Activated naive CD8-positive, alpha-beta T cell (primary cell): ENCODE data around the gene DUOXA2.
"Not testable (repeated sequence)": the region's sequence is repeated elsewhere in the genome, so short reads cannot be mapped to it uniquely, and the experiment has no call there.

Source experiments
- H3K27ac Mint-ChIP-seq: one replicate; pipeline ENCODE4 v1.8.0; 2021; ENCODE audit warnings: mixed read lengths
- H3K27me3 Mint-ChIP-seq: one replicate; pipeline ENCODE4 v1.8.0; 2021; ENCODE audit warnings: mixed read lengths
- H3K36me3 Mint-ChIP-seq: one replicate; pipeline ENCODE4 v1.8.0; 2021; ENCODE audit warnings: mixed read lengths
- H3K4me1 Mint-ChIP-seq: one replicate; pipeline ENCODE4 v1.8.0; 2021; ENCODE audit warnings: low read depth, mixed read lengths
- H3K4me3 Mint-ChIP-seq: one replicate; pipeline ENCODE4 v1.8.0; 2021; ENCODE audit warnings: mild to moderate bottlenecking, mixed read lengths
- H3K9me3 Mint-ChIP-seq: one replicate; pipeline ENCODE4 v1.8.0; 2021; ENCODE audit warnings: low read depth, mixed read lengths

The DUOXA2 gene

DNA sequence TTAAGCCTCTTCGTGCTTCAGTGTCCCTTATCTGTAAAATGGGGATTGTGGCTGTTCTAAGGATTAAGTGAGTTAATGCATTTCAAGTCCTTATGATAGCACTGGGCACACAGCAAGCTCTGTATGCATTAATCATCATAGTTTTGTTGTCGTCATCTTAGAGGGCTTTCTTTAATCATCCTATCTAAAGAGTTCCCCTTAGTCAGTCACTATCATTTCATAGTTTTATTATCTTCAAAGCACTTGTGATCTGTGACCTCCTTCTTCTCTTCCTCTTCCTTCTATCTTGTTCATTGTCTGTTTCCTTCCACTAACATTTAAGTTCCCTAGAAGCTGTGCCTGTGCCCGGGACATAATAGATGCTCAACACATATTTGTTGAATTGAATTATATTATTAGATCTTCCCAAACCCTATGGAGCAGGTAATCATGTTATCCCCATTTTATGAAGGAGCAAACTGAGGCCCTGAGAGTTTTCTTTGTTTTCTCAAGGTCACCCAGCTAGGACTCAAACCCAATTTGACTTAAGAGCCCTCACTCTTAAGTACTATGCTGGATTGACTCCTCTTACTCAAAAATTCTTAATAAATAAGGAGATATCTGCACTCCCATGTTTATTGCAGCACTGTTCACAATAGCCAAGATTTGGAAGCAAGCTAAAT, 24.3 kb upstream of the DUOXA2 start:
- no peaks in the 10 kb centered on the region for H3K36me3 Mint-ChIP-seq
- peaks cover 19% of the 10 kb centered on the region for H3K27me3 Mint-ChIP-seq
- H3K9me3 Mint-ChIP-seq, result no peaks in the 10 kb centered on the region
- H3K27ac Mint-ChIP-seq, result no peak overlapping the region
- H3K4me1 Mint-ChIP-seq, result no peaks in the 10 kb centered on the region
- H3K4me3 Mint-ChIP-seq, result no peak overlapping the region

GRCh38 chr15:45091161-45091560, 23.0 kb upstream of the DUOXA2 start:
- Mint-ChIP-seq H3K9me3 (no peaks in the 10 kb centered on the region), H3K4me3 (no peak overlapping the region), H3K4me1 (no peaks in the 10 kb centered on the region), H3K27me3 (peaks cover 18% of the 10 kb centered on the region), H3K36me3 (no peaks in the 10 kb centered on the region), H3K27ac (no peak overlapping the region)

DNA sequence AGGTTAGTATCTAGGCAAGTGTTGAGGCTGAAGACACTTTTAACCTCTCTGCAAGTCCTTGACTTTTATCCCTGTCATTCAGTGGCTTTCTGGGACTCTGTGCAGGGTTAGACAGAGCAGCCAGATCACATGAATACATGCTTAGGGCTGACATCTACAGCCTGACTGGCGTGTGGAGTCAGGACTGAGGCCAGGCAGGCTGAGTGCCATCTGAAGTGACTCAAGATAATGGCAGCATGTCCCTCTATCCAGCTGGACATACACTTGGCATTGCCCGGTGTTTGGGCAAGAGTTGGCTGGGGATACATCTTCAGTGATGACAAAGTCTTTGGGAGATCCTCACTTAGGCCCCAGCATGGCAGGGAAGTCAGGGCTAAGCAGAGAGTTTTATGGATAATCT, 22.6 kb upstream of the DUOXA2 start:
- Mint-ChIP-seq H3K27ac (no peak overlapping the region), H3K36me3 (no peaks in the 10 kb centered on the region), H3K4me3 (no peak overlapping the region), H3K9me3 (no peaks in the 10 kb centered on the region), H3K27me3 (peaks cover 18% of the 10 kb centered on the region), H3K4me1 (no peaks in the 10 kb centered on the region)

- peaks cover 10% of the 10 kb centered on the region for H3K27me3 Mint-ChIP-seq
- no peaks in the 10 kb centered on the region for H3K4me1 Mint-ChIP-seq
- H3K36me3 Mint-ChIP-seq, result no peaks in the 10 kb centered on the region
- H3K9me3 Mint-ChIP-seq, result no peaks in the 10 kb centered on the region
- no peak overlapping the region for H3K27ac Mint-ChIP-seq
- no peak overlapping the region for H3K4me3 Mint-ChIP-seq
These were observed 21.1 kb upstream of the DUOXA2 start for GRCh38 chr15:45093013-45093412.

- Mint-ChIP-seq H3K27ac (no peak overlapping the region), H3K4me1 (no peaks in the 10 kb centered on the region), H3K4me3 (no peak overlapping the region), H3K36me3 (no peaks in the 10 kb centered on the region), H3K27me3 (peaks cover 9% of the 10 kb centered on the region), H3K9me3 (no peaks in the 10 kb centered on the region)
These were observed 20.3 kb upstream of the DUOXA2 start for GRCh38 chr15:45093622-45094357.

DNA sequence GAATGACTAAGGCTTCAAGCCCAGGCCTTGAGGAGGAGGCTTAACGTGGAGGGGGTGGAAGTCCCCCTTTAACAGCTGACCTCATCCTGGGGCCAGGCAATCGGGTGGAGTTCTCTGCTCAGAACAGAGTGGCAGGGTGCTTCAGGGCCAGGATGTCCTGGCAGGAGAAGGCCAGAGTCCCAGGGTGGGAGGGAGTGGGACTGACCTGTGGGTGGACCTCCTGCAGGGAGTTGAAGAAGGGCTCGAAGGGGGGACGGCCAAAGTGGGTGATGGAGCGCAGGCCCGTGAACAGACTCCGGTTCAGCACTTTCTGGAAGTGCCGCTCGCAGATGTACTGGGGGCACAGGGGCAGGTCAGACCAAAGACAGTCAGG, 19.8 kb upstream of the DUOXA2 start:
- H3K4me1 Mint-ChIP-seq, result no peaks in the 10 kb centered on the region
- no peak overlapping the region for H3K4me3 Mint-ChIP-seq
- H3K9me3 Mint-ChIP-seq, result no peaks in the 10 kb centered on the region
- no peak overlapping the region for H3K27ac Mint-ChIP-seq
- peaks cover 9% of the 10 kb centered on the region for H3K27me3 Mint-ChIP-seq
- H3K36me3 Mint-ChIP-seq, result no peaks in the 10 kb centered on the region

- Mint-ChIP-seq H3K27ac (no peak overlapping the region), H3K27me3 (peaks cover 7% of the 10 kb centered on the region), H3K4me3 (no peak overlapping the region), H3K4me1 (no peaks in the 10 kb centered on the region), H3K36me3 (no peaks in the 10 kb centered on the region), H3K9me3 (no peaks in the 10 kb centered on the region)
These were observed 18.5 kb upstream of the DUOXA2 start for GRCh38 chr15:45095661-45096060.

- no peak overlapping the region for H3K4me3 Mint-ChIP-seq
- no peaks in the 10 kb centered on the region for H3K4me1 Mint-ChIP-seq
- H3K27me3 Mint-ChIP-seq, result no peaks in the 10 kb centered on the region
- no peaks in the 10 kb centered on the region for H3K9me3 Mint-ChIP-seq
- H3K27ac Mint-ChIP-seq, result no peak overlapping the region
- H3K36me3 Mint-ChIP-seq, result no peaks in the 10 kb centered on the region
These were observed 16.7 kb upstream of the DUOXA2 start for GRCh38 chr15:45097466-45097865.

- Mint-ChIP-seq H3K4me1 (no peaks in the 10 kb centered on the region), H3K27ac (no peak overlapping the region), H3K27me3 (no peaks in the 10 kb centered on the region), H3K36me3 (no peaks in the 10 kb centered on the region), H3K4me3 (no peak overlapping the region), H3K9me3 (no peaks in the 10 kb centered on the region)
These were observed 14.5 kb upstream of the DUOXA2 start for GRCh38 chr15:45099549-45100165.

- Mint-ChIP-seq H3K4me1 (no peaks in the 10 kb centered on the region), H3K9me3 (no peaks in the 10 kb centered on the region), H3K27ac (no peak overlapping the region), H3K27me3 (peaks cover 4% of the 10 kb centered on the region), H3K4me3 (no peak overlapping the region), H3K36me3 (no peaks in the 10 kb centered on the region)
These were observed 13.1 kb upstream of the DUOXA2 start for GRCh38 chr15:45100884-45101625.

GRCh38 chr15:45101749-45102148, 12.4 kb upstream of the DUOXA2 start:
- no peaks in the 10 kb centered on the region for H3K36me3 Mint-ChIP-seq
- peaks cover 4% of the 10 kb centered on the region for H3K27me3 Mint-ChIP-seq
- no peak overlapping the region for H3K27ac Mint-ChIP-seq
- H3K4me3 Mint-ChIP-seq, result no peak overlapping the region
- no peaks in the 10 kb centered on the region for H3K4me1 Mint-ChIP-seq
- H3K9me3 Mint-ChIP-seq, result no peaks in the 10 kb centered on the region

DNA sequence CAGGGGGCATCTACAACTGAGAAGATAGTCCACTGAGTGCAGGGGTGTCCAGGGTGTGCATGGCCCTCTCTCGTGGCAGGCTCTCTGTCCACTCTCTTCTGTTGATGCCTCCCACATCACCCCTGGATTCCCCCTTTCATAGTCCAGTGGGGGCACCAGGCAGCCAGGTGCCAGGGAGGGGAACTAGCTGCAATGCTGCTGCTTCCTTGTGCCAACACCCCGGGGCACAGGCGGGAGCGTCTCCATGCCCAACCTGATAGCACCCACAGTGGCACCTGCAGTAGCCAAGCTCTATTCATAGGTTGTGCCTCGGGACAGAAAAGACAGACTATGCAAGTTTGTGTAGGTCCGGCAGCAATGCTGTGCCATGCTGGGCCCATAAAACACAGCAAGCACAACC, 11.9 kb upstream of the DUOXA2 start:
- Mint-ChIP-seq H3K27me3 (peaks cover 6% of the 10 kb centered on the region), H3K4me3 (no peak overlapping the region), H3K36me3 (no peaks in the 10 kb centered on the region), H3K4me1 (no peaks in the 10 kb centered on the region), H3K9me3 (no peaks in the 10 kb centered on the region), H3K27ac (no peak overlapping the region)

DNA sequence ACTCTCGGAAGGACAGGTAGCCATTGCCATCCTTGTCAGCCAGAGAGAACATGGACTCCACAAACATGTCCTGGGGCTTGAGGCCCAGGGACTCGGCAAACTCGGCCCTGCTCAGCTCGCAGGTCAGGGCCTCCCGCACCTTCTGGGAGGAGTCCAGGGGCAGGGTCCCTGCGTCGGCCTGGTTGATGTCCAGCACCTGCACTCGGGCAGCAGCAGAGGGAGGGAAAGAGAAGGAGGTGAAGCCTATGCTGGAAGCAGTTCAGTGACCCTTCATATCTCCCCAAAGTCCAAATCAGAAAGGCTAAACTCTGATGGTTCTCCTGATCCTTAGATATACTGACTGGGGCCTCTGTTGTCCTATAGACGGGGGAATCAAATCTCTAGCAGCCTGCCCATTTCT, 10.0 kb upstream of the DUOXA2 start:
- not testable (repeated sequence) for H3K27ac Mint-ChIP-seq, H3K9me3 Mint-ChIP-seq, H3K4me3 Mint-ChIP-seq, H3K4me1 Mint-ChIP-seq, H3K36me3 Mint-ChIP-seq
- H3K27me3 Mint-ChIP-seq, result peaks cover 15% of the 10 kb centered on the region

GRCh38 chr15:45105586-45105985, 8.5 kb upstream of the DUOXA2 start:
- no peak overlapping the region for H3K27ac Mint-ChIP-seq
- H3K36me3 Mint-ChIP-seq, result no peaks in the 10 kb centered on the region
- peaks cover 22% of the 10 kb centered on the region for H3K27me3 Mint-ChIP-seq
- H3K9me3 Mint-ChIP-seq, result no peaks in the 10 kb centered on the region
- H3K4me3 Mint-ChIP-seq, result no peak overlapping the region
- no peaks in the 10 kb centered on the region for H3K4me1 Mint-ChIP-seq
